ENCODE data around the gene FANCI.
A peak's percentile ranks its signal among the peaks of the same experiment; 100 is the strongest.

Gene FANCI

GRCh38 chr15:89243691-89244573, at the start of gene FANCI:
Gene FANCI, plus strand, starts transcription at chr15:89243979. Its CDS starts 3,669 bp downstream, at chr15:89247648.
- DNase-seq (ENCODE audit: low read depth in 3 of 3) = peak; percentile 93 to 94 (median 94)

- DNase-seq (ENCODE audit: low read depth in 3 of 3) = no peak
These were observed 49.2 kb upstream of the FANCI start for GRCh38 chr15:89194608-89195007.

GRCh38 chr15:89195836-89196235, 47.9 kb upstream of the FANCI start:
- no peak for DNase-seq (ENCODE audit: low read depth in 3 of 3)

- no peak for DNase-seq (ENCODE audit: low read depth in 3 of 3)
These were observed 47.5 kb upstream of the FANCI start for GRCh38 chr15:89196241-89196640.

GRCh38 chr15:89196994-89197393, 46.8 kb upstream of the FANCI start:
- no peak for DNase-seq (ENCODE audit: low read depth in 3 of 3)

GRCh38 chr15:89197503-89197971, 46.2 kb upstream of the FANCI start:
- DNase-seq (ENCODE audit: low read depth in 3 of 3) = no peak

- no peak for DNase-seq (ENCODE audit: low read depth in 3 of 3)
These were observed 45.6 kb upstream of the FANCI start for GRCh38 chr15:89198196-89198595.

GRCh38 chr15:89198934-89199333, 44.8 kb upstream of the FANCI start:
- DNase-seq (ENCODE audit: low read depth in 3 of 3) = no peak

- DNase-seq (ENCODE audit: low read depth in 3 of 3) = no peak
These were observed 44.0 kb upstream of the FANCI start for GRCh38 chr15:89199746-89200145.

- DNase-seq (ENCODE audit: low read depth in 3 of 3) = no peak
These were observed 43.6 kb upstream of the FANCI start for GRCh38 chr15:89200182-89200581.

- no peak for DNase-seq (ENCODE audit: low read depth in 3 of 3)
These were observed 42.2 kb upstream of the FANCI start for GRCh38 chr15:89201465-89202005.

GRCh38 chr15:89203705-89204273, 40.0 kb upstream of the FANCI start:
- no peak for DNase-seq (ENCODE audit: low read depth in 3 of 3)

GRCh38 chr15:89205991-89206585, 37.7 kb upstream of the FANCI start:
- DNase-seq (ENCODE audit: low read depth in 3 of 3) = no peak

- peak; percentile 52 to 71 (median 57) for DNase-seq (ENCODE audit: low read depth in 3 of 3)
These were observed 36.9 kb upstream of the FANCI start for GRCh38 chr15:89206908-89207331.

GRCh38 chr15:89208256-89208655, 35.5 kb upstream of the FANCI start:
- DNase-seq (ENCODE audit: low read depth in 3 of 3) = no peak

GRCh38 chr15:89209057-89209456, 34.7 kb upstream of the FANCI start:
- no peak for DNase-seq (ENCODE audit: low read depth in 3 of 3)

- DNase-seq (ENCODE audit: low read depth in 3 of 3) = no peak
These were observed 32.1 kb upstream of the FANCI start for GRCh38 chr15:89211678-89212170.

GRCh38 chr15:89215627-89216026, 28.2 kb upstream of the FANCI start:
- no peak for DNase-seq (ENCODE audit: low read depth in 3 of 3)

- DNase-seq (ENCODE audit: low read depth in 3 of 3) = no peak
These were observed 26.7 kb upstream of the FANCI start for GRCh38 chr15:89217031-89217430.

GRCh38 chr15:89217686-89218376, 25.9 kb upstream of the FANCI start:
- no peak for DNase-seq (ENCODE audit: low read depth in 3 of 3)

- no peak for DNase-seq (ENCODE audit: low read depth in 3 of 3)
These were observed 25.2 kb upstream of the FANCI start for GRCh38 chr15:89218531-89218930.

- DNase-seq (ENCODE audit: low read depth in 3 of 3) = no peak
These were observed 22.2 kb upstream of the FANCI start, which contains the start of gene RLBP1 for GRCh38 chr15:89221543-89221942. Gene RLBP1, minus strand, starts transcription at chr15:89221579. Its CDS starts 2,604 bp downstream, at chr15:89218975.

Data from stimulated activated CD4-positive, alpha-beta T cell treated with anti-CD3 and anti-CD28 coated beads, TNF-alpha, amount 100 ng/mL, for 4 hours (primary cell).